ENCODE measurements around the gene EML5. TPM values are rescaled to one million over a fixed set of nuclear protein-coding genes. Genes with fewer than 3 reads are reported as not detected.

Gene EML5
- total RNA-seq, 1 donor from 2014 or later: 1.5 TPM

DNA sequence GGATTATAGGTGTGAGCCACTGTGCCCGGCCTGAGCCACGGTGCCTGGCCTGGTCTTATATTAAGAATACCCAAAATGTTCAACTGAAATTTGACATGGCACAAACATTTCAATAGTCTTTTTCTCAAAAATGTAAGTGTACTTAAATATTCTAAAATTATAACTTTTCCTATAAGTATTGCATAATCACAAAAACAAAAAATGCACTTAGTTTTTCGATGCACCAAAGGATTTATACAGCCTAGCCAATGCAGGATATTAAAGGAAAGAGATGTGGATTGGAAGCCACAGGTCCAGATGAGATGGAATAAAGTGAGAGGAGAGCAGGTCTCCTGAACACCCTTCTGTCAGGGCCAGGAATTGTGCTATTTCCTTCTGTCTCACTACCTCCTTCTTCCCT lies 167.1 kb downstream of the EML5 start:
- intact Hi-C loops (cut with micrococcal nuclease): no loop called here

DNA sequence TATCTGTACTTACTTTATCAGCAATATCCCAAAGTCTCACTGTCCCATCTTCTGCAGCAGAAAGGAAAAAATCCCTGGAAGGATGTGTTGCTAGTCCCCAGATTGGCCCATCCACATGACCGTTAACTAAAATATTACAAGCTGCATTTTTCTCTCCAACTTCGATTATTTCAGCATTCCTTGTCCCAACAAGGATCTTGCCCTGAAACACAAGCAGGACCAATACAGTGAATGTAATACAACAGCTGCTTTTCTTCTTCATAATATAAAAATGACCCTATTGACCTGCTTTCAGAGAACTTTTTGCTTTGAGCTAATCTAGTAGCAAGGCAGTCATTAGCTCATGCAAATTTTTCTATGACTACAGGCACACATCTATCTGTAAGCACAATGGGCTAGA lies 171.7 kb downstream of the EML5 start:
- intact Hi-C loops (cut with micrococcal nuclease): no loop called here

DNA sequence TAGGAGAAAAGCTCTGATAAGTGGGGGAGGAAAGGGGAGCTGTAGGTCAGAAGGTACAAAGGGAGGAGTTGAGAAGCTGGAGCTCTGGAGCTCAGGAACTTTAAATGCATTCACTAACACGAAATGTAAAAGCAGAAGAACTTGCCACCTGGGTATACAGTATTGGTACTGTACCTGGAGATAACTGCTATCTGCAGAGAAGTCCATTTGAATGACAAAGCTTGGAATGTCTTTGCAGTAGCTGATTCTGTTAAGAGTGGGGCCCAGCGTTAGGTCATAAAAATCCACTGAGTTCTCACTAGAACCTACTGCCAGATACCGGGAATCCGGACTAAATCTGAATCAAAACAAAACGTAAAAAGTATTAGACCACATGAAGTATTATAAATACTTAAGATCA lies 174.3 kb downstream of the EML5 start:
- intact Hi-C loops (cut with micrococcal nuclease): no loop called here

- intact Hi-C loops (cut with micrococcal nuclease): no loop called here
Measured at GRCh38 chr14:88617479-88617878, 175.3 kb downstream of the EML5 start.

DNA sequence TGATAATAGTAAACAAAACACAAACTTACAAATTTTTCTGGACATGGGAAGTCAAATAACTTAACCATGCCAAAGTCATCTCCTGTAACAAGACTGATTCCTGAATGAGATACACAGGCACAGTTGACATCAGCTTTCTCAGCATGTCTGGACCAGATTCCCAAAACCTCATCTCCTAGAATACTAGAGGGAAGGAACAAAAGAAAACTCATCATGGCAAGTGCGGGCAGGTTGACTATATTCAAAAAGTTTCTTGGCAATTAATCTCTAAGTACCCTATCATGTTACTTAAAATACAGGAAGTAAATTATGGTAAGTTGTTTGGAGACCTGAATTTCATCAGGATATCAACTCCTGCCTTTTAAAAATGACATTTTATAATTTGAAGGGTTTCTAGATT lies 176.1 kb downstream of the EML5 start:
- intact Hi-C loops (cut with micrococcal nuclease): no loop called here

DNA sequence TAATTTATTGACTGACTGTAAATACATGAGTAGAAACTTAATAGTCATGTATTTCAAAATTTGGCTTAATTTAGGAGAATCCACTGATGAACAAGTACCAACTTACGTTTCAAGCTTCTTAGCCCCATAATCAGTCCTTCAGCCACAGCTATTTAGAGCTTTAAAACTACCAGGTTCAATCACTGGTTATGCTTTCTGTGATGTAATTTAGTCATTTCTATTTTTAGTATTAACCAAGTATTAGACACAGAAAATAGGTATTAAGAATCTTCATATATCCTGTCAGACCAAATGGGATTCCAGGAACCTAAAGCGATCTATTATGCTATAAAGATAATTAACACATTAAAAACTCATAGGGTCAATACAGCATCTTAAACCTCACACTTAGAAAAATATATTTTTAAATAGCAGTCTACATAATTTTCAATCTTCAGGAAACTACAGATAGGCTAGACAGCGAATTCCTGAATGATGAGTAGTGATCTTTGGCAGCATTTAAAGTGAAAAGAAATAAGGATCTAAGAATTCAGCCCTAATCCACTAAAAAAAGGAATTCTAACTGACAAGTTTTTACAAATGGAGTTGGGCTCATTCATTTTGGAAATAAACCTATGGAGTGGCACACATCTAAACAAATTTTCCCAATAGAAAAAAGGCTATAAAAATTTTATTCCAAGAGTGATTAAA lies 178.4 kb downstream of the EML5 start:
- intact Hi-C loops (cut with micrococcal nuclease): no loop called here

DNA sequence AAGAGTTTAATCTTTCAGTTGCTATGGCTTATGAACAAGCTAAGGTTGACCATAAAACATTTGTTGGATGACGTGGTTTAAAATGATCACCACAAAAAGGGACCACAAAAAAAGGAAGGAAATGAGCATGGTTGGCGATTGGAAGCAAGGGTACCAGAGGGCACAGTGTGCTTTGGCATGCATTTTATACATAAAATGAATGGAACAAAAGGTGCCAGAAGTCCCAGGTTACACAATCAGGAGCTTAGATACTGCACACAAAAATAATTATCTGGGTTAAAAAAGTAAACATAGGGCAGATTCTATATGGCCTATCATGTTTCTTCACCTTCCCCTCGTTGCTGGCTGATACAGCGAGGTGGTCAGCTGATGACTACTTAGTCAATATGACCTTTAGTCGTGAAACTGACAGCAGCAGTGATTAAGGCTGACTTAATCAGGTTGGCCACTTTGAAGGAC lies 179.2 kb downstream of the EML5 start:
- intact Hi-C loops (cut with micrococcal nuclease): no loop called here

DNA sequence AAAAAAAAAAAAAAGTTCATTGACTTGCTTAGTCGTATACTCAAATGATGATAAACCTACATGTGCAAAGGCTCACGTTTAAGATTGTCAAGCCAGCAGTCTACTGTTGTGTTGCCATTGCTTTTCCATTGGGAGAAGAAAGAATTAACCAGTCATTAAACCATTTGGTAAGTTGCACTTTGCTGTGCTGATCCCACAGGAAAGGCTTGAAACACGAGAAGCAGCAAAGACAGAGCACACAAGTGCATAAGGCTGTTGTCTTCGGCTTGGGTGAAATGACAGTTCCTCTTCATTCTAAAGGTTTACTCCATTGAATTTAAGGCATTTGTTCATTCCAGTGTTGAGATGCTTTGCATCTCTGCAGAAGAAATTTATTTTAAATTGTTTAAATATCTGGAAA lies 179.8 kb downstream of the EML5 start:
- intact Hi-C loops (cut with micrococcal nuclease): no loop called here

GRCh38 chr14:88611878-88612277 lies 180.9 kb downstream of the EML5 start:
- intact Hi-C loops (cut with micrococcal nuclease): no loop called here

GRCh38 chr14:88607829-88608228 lies 184.9 kb downstream of the EML5 start:
- intact Hi-C loops (cut with micrococcal nuclease): no loop called here

GRCh38 chr14:88605594-88605993 lies 187.2 kb downstream of the EML5 start:
- intact Hi-C loops (cut with micrococcal nuclease): no loop called here

- intact Hi-C loops (cut with micrococcal nuclease): no loop called here
Measured at GRCh38 chr14:88604212-88604611, 188.5 kb downstream of the EML5 start.

GRCh38 chr14:88599761-88600439 lies 192.9 kb downstream of the EML5 start:
- intact Hi-C loops (cut with micrococcal nuclease): no loop called here

DNA sequence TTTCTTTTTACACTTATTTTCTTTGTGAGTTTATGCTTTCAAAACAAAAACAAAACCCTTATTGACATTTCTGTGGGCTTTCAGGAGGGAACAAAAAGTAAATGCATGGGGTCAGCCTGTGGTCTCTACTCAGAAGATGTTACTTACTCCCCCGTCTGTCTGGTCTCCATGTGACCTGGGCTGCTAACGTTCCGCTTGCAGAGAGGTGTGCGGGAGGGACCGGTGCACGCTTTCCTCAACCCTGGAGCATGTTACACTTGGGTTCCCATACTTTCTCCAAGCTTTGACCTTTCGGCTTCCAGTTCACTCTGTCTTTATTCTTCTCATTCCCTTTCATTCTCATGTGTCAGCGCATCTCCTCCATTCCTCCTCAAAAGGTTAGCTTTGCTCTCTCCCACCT lies 193.4 kb downstream of the EML5 start:
- intact Hi-C loops (cut with micrococcal nuclease): no loop called here

- intact Hi-C loops (cut with micrococcal nuclease): no loop called here
Measured at GRCh38 chr14:88598097-88598675, 194.6 kb downstream of the EML5 start.

GRCh38 chr14:88597601-88598000 lies 195.2 kb downstream of the EML5 start:
- intact Hi-C loops (cut with micrococcal nuclease): no loop called here

DNA sequence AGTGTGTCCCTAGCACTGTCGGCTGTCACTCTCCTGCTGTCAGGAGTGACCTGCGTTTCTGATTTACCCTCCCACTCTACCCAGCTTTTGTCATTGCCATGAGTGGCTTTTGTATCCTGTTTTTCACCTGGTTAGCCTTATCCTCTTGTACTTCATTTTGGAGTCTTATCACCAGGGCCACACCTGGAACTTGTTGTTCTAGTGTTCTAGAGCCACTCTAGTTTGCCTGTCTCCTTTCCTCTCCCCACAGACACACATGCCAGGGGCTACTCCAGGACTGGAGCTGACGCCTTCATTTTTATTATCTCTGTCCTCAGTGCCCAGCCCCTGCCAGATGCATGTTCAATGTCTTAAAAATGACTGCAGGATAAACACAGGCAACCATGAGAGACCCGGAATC lies 195.7 kb downstream of the EML5 start:
- intact Hi-C loops (cut with micrococcal nuclease): no loop called here

DNA sequence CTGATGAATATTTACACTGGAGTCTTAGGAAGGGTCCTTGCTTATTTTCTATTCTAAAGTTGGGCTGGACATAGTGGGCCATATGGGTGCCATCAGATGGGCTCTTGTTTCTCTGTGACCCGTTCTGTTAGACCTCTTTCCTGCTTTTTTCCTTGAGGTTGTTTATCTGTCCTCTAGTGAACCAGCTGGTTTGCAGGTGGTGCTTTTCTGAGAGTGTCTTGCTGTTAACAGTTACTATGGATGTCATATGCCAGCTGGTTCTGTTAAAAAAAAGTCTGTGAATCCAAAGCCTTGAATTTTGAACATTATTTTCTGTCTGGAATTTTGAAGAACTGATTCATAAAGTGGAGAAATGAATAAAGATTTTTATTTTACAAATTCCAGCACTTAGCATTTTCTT lies 200.7 kb downstream of the EML5 start:
- intact Hi-C loops (cut with micrococcal nuclease): no loop called here

DNA sequence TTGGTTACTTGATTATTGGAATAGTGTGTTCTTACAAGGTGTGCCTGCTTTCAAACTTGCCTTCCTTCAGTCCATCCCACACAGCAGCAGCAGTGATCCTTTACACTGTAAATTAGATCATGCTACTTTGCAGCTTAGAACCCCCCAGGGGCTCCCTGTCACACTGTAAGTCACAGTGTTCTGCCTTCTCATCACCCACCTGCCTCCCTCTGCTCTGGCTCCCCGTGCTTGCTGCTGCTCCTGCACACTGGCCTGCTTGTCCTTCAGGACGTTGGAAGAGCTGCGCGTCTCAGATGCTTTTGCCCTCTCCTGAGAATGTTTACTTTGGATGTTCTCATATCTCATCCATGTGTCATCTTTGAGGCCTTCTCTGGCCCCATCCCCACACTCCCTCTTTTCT lies 202.6 kb downstream of the EML5 start:
- intact Hi-C loops (cut with micrococcal nuclease): no loop called here

DNA sequence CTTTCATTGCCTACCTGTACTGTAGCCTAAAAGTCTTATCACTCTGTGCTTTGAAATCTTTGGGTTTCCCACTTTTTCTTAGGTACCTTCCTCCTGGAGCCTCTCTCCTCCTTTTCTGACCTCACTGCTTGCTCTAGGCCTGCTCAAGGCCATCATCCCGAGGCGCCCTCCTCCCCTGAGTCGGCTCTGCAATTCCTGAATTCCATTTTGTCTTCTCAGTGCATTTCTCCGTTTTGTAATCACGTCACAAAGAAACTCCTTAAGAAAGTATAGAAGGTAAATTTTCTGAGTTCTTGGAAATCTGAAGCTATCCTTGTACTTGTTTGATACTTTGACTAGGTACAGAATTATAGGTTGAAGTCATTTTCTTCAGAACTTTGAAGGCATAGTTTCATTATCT lies 204.7 kb downstream of the EML5 start:
- intact Hi-C loops (cut with micrococcal nuclease): no loop called here

DNA sequence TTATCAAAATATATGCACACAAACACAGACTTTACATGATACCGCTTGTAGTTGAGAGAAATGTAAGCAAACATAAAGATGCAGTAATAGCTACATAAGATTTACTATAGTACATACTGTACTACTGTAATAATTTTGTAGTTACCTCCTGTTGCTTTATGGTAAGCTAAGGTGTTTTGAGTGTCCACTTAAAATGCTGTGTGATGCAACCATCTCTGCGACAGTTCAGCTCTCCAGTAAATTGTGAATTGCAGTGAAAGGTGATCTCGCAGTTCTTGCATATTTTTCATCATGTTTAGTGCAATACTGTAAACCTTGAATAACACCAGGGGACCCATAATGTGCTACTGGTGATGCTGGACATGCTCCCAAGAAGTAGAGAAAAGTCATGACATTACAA lies 208.3 kb downstream of the EML5 start:
- intact Hi-C loops (cut with micrococcal nuclease): no loop called here

DNA sequence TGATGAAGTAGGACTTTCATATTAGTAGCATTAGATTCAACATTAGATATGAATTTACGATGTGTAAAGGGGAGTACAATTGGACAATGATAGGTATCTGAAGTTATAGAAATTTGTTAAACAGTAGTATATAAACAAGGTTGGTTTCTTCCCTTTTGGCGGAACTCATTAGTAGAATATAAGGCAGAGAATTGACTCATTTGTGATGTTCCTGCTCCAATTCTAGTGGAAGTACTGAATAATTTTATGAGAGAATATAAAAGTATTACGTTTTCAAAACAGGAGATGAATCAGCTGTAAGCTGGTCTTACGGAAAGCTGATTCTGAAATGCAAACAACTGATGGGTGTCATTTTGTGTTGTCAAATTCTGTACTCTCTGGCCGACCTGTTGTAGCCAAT lies 216.5 kb downstream of the EML5 start:
- intact Hi-C loops (cut with micrococcal nuclease): no loop called here

DNA sequence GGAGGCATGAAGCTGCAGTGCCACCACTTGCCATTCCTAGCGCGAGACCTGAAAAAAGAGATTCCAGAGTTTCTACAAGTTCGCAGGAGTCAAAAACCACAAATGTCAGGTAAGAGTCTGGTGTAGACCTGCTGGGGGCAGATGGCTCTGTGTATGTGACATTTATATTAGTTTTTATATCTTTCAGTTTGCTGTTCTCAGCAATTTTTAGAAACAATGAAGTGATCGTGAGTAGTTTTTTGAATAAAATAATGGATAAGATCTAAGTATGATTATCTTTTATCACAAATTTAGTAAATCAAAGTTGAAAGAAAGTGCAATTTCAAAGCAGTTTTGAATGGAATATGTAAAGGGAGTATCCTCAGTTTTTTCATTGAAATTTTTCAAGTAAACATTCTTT lies 220.6 kb downstream of the EML5 start:
- intact Hi-C loops (cut with micrococcal nuclease): no loop called here
